Caco-2 (cell line): ENCODE results near the gene FAN1. TPM values are rescaled to one million over a fixed set of nuclear protein-coding genes. Genes with fewer than 3 reads are reported as not detected.

ENCODE experiments used
- BruUV-seq: library from RNA; stranded (reverse); fragments of 400-500 nt; replicated peaks from 2 replicates; lab custom pipeline; 2021; lab: Mats Ljungman, UMichigan
- CTCF ChIA-PET: fragments of 300-600 bp; sonication (Branson Sonifier 250); formaldehyde crosslinking; loops from one replicate; lab custom pipeline; 2022; ENCODE audit warnings: antibody characterized with exemption; lab: Charles Lee
- POLR2A ChIA-PET: fragments of 300-600 bp; sonication (Branson Sonifier 250); formaldehyde crosslinking; loops from one replicate; lab custom pipeline; 2022; ENCODE audit warnings: antibody characterized with exemption; lab: Charles Lee
- DNase-seq, 2 experiments: peaks; one replicate each; pipeline versions ENCODE4 v3.0.0 to v3.0.0-alpha.2; 2020 to 2022
- H3K27me3 ChIP-seq: replicated peaks from 2 replicates; pipeline ENCODE4 v1.6.0; 2011; ENCODE audit warnings: low read length; ENCODE audit not compliant: control insufficient read depth, insufficient read depth
- H3K36me3 ChIP-seq: 2 replicates; pipeline ENCODE4 v1.5.1; 2011; ENCODE audit warnings: low read length; ENCODE audit not compliant: control insufficient read depth, insufficient read depth
- H3K4me1 ChIP-seq: fragments of 250-450 bp; sonication (Bioruptor Pico); 2 replicates; pipeline ENCODE4 v1.5.1; 2020; ENCODE audit warnings: mild to moderate bottlenecking
- H3K4me3 ChIP-seq: 2 replicates; pipeline ENCODE4 v1.5.1; 2011; ENCODE audit warnings: low read depth, mild to moderate bottlenecking, control low read depth, low read length
- H3K9me3 ChIP-seq: fragments of 250-450 bp; sonication (Bioruptor Pico); 2 replicates; pipeline ENCODE4 v1.5.1; 2020; ENCODE audit warnings: mild to moderate bottlenecking, moderate library complexity
- H3K27ac Mint-ChIP-seq: one replicate; pipeline ENCODE4 v1.8.0; 2022; ENCODE audit warnings: mixed read lengths; ENCODE audit not compliant: unreplicated experiment
- H3K27me3 Mint-ChIP-seq: one replicate; pipeline ENCODE4 v1.8.0; 2022; ENCODE audit warnings: mixed read lengths; ENCODE audit not compliant: insufficient read depth, unreplicated experiment
- H3K36me3 Mint-ChIP-seq: one replicate; pipeline ENCODE4 v1.8.0; 2022; ENCODE audit warnings: mild to moderate bottlenecking, mixed read lengths; ENCODE audit not compliant: insufficient read depth, unreplicated experiment
- H3K4me1 Mint-ChIP-seq: one replicate; pipeline ENCODE4 v1.8.0; 2022; ENCODE audit warnings: low read depth, mixed read lengths; ENCODE audit not compliant: unreplicated experiment
- H3K4me3 Mint-ChIP-seq: one replicate; pipeline ENCODE4 v1.8.0; 2022; ENCODE audit warnings: mild to moderate bottlenecking, moderate library complexity, mixed read lengths; ENCODE audit not compliant: unreplicated experiment
- H3K9me3 Mint-ChIP-seq: one replicate; pipeline ENCODE4 v1.8.0; 2022; ENCODE audit warnings: mixed read lengths; ENCODE audit not compliant: unreplicated experiment
- intact Hi-C: fragments of 100-400 bp; cut with micrococcal nuclease; formaldehyde crosslinking; loops from one replicate; pipeline ENCODE4 v1.10.0; 2022; ENCODE audit not compliant: unreplicated experiment
- total RNA-seq: library from RNA; stranded (reverse); gene quantifications from 2 replicates; pipeline ENCODE4 v1.2.3, GENCODE V29; 2022
- TF ChIP-seq, protein P1 (sequence below), 2 experiments: fragments of 200-600 bp in 1 of 2; IDR thresholded peaks; 1 replicate in 1 of 2; 2 replicates in 1 of 2; pipeline versions ENCODE4 v1.5.1 to v1.8.0; 2011 to 2022; ENCODE audit warnings: antibody characterized with exemption in 1 of 2, control low read depth in 1 of 2, inconsistent platforms in 1 of 2, low read depth in 1 of 2, low read length in 1 of 2, mild to moderate bottlenecking in 1 of 2, moderate library complexity in 1 of 2; ENCODE audit not compliant: insufficient read depth in 1 of 2, severe bottlenecking in 1 of 2, unreplicated experiment in 1 of 2

Gene FAN1
- total RNA-seq, 1 experiment from 2014 or later: 26.6 TPM

DNA sequence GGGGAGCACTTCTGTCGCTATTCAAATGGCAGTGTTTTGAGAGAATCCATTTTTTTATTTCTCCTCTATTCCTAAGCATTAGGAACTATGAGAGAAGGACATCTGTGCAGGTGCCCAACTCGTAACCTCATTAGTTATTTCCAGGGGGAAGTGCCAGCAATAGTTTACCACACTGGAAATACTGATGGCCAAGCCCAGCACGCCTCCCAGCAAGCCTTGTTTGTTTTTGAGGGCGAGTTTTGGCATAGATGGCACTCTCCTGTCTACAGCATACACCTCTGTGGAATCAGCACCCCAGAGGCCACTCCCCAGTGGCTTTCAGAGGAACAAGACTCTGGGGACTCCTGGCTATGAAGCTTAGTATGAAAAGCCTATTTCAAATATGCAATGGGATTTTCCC lies 36.6 kb downstream of the FAN1 start:
- no peaks in the 10 kb centered on the region for H3K9me3 ChIP-seq
- H3K4me3 ChIP-seq: no peak overlapping the region
- ChIA-PET CTCF (interaction anchor here (1.1 kb wide), 1 partner anchor 189 kb away, joined by 3 read pairs; no protein-coding TSS in a partner anchor), POLR2A (no interaction called here)
- TF ChIP-seq, protein P1, sequence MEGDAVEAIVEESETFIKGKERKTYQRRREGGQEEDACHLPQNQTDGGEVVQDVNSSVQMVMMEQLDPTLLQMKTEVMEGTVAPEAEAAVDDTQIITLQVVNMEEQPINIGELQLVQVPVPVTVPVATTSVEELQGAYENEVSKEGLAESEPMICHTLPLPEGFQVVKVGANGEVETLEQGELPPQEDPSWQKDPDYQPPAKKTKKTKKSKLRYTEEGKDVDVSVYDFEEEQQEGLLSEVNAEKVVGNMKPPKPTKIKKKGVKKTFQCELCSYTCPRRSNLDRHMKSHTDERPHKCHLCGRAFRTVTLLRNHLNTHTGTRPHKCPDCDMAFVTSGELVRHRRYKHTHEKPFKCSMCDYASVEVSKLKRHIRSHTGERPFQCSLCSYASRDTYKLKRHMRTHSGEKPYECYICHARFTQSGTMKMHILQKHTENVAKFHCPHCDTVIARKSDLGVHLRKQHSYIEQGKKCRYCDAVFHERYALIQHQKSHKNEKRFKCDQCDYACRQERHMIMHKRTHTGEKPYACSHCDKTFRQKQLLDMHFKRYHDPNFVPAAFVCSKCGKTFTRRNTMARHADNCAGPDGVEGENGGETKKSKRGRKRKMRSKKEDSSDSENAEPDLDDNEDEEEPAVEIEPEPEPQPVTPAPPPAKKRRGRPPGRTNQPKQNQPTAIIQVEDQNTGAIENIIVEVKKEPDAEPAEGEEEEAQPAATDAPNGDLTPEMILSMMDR (IDR thresholded peaks at IDR 0.05; ENCODE audit: insufficient read depth in 1 of 2, low read depth in 1 of 2, low read length in 1 of 2, severe bottlenecking in 1 of 2, unreplicated experiment in 1 of 2): no peak
- intact Hi-C loops: loop anchor here (5.0 kb wide), 1 partner anchor 187 kb away; no protein-coding TSS in a partner anchor
- Mint-ChIP-seq H3K36me3 (peaks cover 84% of the 10 kb centered on the region), H3K4me3 (no peak overlapping the region), H3K9me3 (no peaks in the 10 kb centered on the region), H3K4me1 (no peaks in the 10 kb centered on the region), H3K27ac (no peak overlapping the region), H3K27me3 (no peaks in the 10 kb centered on the region)
- no peaks in the 10 kb centered on the region for H3K4me1 ChIP-seq
- no peaks in the 10 kb centered on the region for H3K27me3 ChIP-seq
- no TSS peak for BruUV-seq
- DNase-seq: no peak
- H3K36me3 ChIP-seq: peaks cover 2% of the 10 kb centered on the region; the same call in 1 of the 2 replicates

GRCh38 chr15:30941520-30941919 lies 37.8 kb downstream of the FAN1 start:
- H3K27ac Mint-ChIP-seq: no peak overlapping the region
- H3K36me3 Mint-ChIP-seq: peaks cover 85% of the 10 kb centered on the region

GRCh38 chr15:30943654-30944335 lies 40.1 kb downstream of the FAN1 start:
- no peaks in the 10 kb centered on the region for H3K27me3 ChIP-seq
- peaks cover 2% of the 10 kb centered on the region for H3K36me3 ChIP-seq
- Mint-ChIP-seq H3K9me3 (no peaks in the 10 kb centered on the region), H3K27me3 (no peaks in the 10 kb centered on the region), H3K4me1 (no peaks in the 10 kb centered on the region), H3K36me3 (peaks cover 72% of the 10 kb centered on the region), H3K27ac (no peak overlapping the region), H3K4me3 (no peak overlapping the region)
- no peak overlapping the region for H3K4me3 ChIP-seq
- H3K4me1 ChIP-seq: no peaks in the 10 kb centered on the region
- no peaks in the 10 kb centered on the region for H3K9me3 ChIP-seq
- no peak for DNase-seq
- ChIA-PET POLR2A (interaction anchor here (0.7 kb wide), 1 partner anchor 20 kb away, joined by 3 read pairs; no protein-coding TSS in a partner anchor), CTCF (interaction anchor here (1.2 kb wide), 1 partner anchor 185 kb away, joined by 4 read pairs; no protein-coding TSS in a partner anchor)
- intact Hi-C loops: loop anchor here (5.0 kb wide), 1 partner anchor 184 kb away; no protein-coding TSS in a partner anchor
- no TSS peak for BruUV-seq
- TF ChIP-seq, protein P1 (IDR thresholded peaks at IDR 0.05; ENCODE audit: insufficient read depth in 1 of 2, low read depth in 1 of 2, low read length in 1 of 2, severe bottlenecking in 1 of 2, unreplicated experiment in 1 of 2): no peak

More at GRCh38 chr15:30941520-30941919, 37.8 kb downstream of the FAN1 start:
- peak in 1 of 2 experiments; percentile 37 for DNase-seq
- ChIA-PET POLR2A (no interaction called here), CTCF (interaction anchor here (1.1 to 1.3 kb wide), 2 partner anchors 13 to 188 kb away, joined by 3 to 9 read pairs; no protein-coding TSS in a partner anchor)
- Histone ChIP-seq H3K9me3 (no peaks in the 10 kb centered on the region), H3K27me3 (no peaks in the 10 kb centered on the region), H3K4me3 (no peak overlapping the region), H3K4me1 (no peaks in the 10 kb centered on the region), H3K36me3 (peaks cover 2% of the 10 kb centered on the region; the same call in 1 of the 2 replicates)
- no peak overlapping the region for H3K4me3 Mint-ChIP-seq
- H3K27me3 Mint-ChIP-seq: no peaks in the 10 kb centered on the region
- TF ChIP-seq, protein P1 (IDR thresholded peaks at IDR 0.05; ENCODE audit: insufficient read depth in 1 of 2, low read depth in 1 of 2, low read length in 1 of 2, severe bottlenecking in 1 of 2, unreplicated experiment in 1 of 2): no peak
- intact Hi-C loops: loop anchor here (5.0 kb wide), 1 partner anchor 186 kb away; no protein-coding TSS in a partner anchor
- BruUV-seq: no TSS peak
- H3K4me1 Mint-ChIP-seq: no peaks in the 10 kb centered on the region
- H3K9me3 Mint-ChIP-seq: no peaks in the 10 kb centered on the region
